Hepatocyte (in vitro differentiated cells): ENCODE data around the gene SNX19.

ENCODE experiments used
- CTCF ChIP-seq: fragments of 200-600 bp; sonication (generic); IDR thresholded peaks from 2 replicates; pipeline ENCODE4 v1.5.1; 2016; ENCODE audit warnings: antibody characterized with exemption, mild to moderate bottlenecking; ENCODE audit not compliant: poor library complexity
- EZH2 ChIP-seq: fragments of 200-600 bp; sonication (generic); IDR thresholded peaks from 2 replicates; pipeline ENCODE4 v1.6.1; 2016; ENCODE audit warnings: antibody characterized with exemption, mild to moderate bottlenecking, borderline replicate concordance
- EZH2phosphoT487 ChIP-seq: fragments of 200-600 bp; sonication (generic); IDR thresholded peaks from one replicate; pipeline ENCODE4 v1.6.1; 2018; ENCODE audit warnings: antibody characterized with exemption, mild to moderate bottlenecking, low read depth, moderate library complexity; ENCODE audit not compliant: unreplicated experiment, severe bottlenecking

- no peak for TF ChIP-seq CTCF
- TF ChIP-seq EZH2phosphoT487: no peak
- TF ChIP-seq EZH2: no peak
Observed at GRCh38 chr11:130848361-130849214, 67.7 kb downstream of the SNX19 start.
